Spleen (tissue), 11 donors: Measurements from ENCODE around the gene IFT88. TPM values are rescaled to one million over a fixed set of nuclear protein-coding genes. Genes with fewer than 3 reads are reported as not detected.
"Not testable (repeated sequence)": the region's sequence is repeated elsewhere in the genome, so short reads cannot be mapped to it uniquely, and the experiment has no call there.

Experiments used
- DNase-seq: peaks from one replicate; pipeline ENCODE4 v3.0.0-alpha.2; 2020
- H3K27ac ChIP-seq, 8 donors: fragments of 200-600 bp; sonication (generic) in 7 of 8; 1 replicate in 4 of 8; 2 replicates in 4 of 8; pipeline versions ENCODE4 v1.5.0 to v1.8.0; 2016 to 2021; ENCODE audit warnings: inconsistent platforms in 4 of 8, mild to moderate bottlenecking in 4 of 8, moderate library complexity in 1 of 8
- H3K27me3 ChIP-seq, 7 donors: fragments of 200-600 bp; sonication (generic) in 6 of 7; replicated peaks in 1 of 7; 1 replicate in 4 of 7; 2 replicates in 3 of 7; pipeline versions ENCODE4 v1.5.0 to v1.8.0; 2016 to 2021; ENCODE audit warnings: inconsistent platforms in 3 of 7, mild to moderate bottlenecking in 1 of 7
- H3K36me3 ChIP-seq, 6 donors: fragments of 200-600 bp; sonication (generic) in 5 of 6; 1 replicate in 4 of 6; 2 replicates in 2 of 6; pipeline versions ENCODE4 v1.5.0 to v1.8.0; 2016 to 2021; ENCODE audit warnings: inconsistent platforms in 2 of 6
- H3K4me1 ChIP-seq, 6 donors: fragments of 200-600 bp; sonication (generic) in 5 of 6; 1 replicate in 3 of 6; 2 replicates in 3 of 6; pipeline versions ENCODE4 v1.5.0 to v1.8.0; 2016 to 2021; ENCODE audit warnings: inconsistent platforms in 3 of 6
- H3K4me3 ChIP-seq, 8 donors: fragments of 200-600 bp; sonication (generic) in 7 of 8; 1 replicate in 4 of 8; 2 replicates in 4 of 8; pipeline versions ENCODE4 v1.5.0 to v1.8.0; 2016 to 2021; ENCODE audit warnings: inconsistent platforms in 4 of 8, mild to moderate bottlenecking in 4 of 8, moderate library complexity in 2 of 8
- H3K9me3 ChIP-seq, 8 donors: fragments of 200-600 bp; sonication (generic) in 7 of 8; 1 replicate in 4 of 8; 2 replicates in 4 of 8; pipeline versions ENCODE4 v1.5.0 to v1.8.0; 2016 to 2021; ENCODE audit warnings: inconsistent platforms in 4 of 8
- POLR2A ChIP-seq, 3 donors: fragments of 450-650 bp; IDR thresholded peaks; one replicate each; pipeline ENCODE4 v1.5.1; 2017; ENCODE audit warnings: antibody characterized with exemption in 3 of 3, mild to moderate bottlenecking in 1 of 3
- POLR2AphosphoS5 ChIP-seq, 3 donors: sonication (generic); formaldehyde crosslinking; IDR thresholded peaks; one replicate each; pipeline ENCODE4 v1.5.1; 2017; ENCODE audit warnings: antibody characterized with exemption in 3 of 3
- WGBS, 5 donors: extraction: QIAGEN DNeasy Blood & Tissue Kit in 3 of 5; methylation state at CpG; one replicate each; pipeline versions ENCODE4 v1.1.5 to v1.1.7; 2013 to 2018; 5-methylcytosine and 5-hydroxymethylcytosine counted together
- intact Hi-C: fragments of 100-400 bp; cut with DNase I; formaldehyde crosslinking; loops from one replicate; pipeline ENCODE4 v1.15.0; 2023; ENCODE audit warnings: low total_unique reads
- polyA plus RNA-seq, 3 donors: library from polyadenylated mRNA; stranded (reverse); fragments of 200-250 nt; gene quantifications; one replicate each; pipeline ENCODE4 v1.2.1, GENCODE V29; 2013
- total RNA-seq, 7 donors: library from RNA; depleted of rRNA in 3 of 7; stranded (reverse); fragments of >200 nt in 3 of 7; fragmentation: NEBNext Ultra II Directional in 4 of 7; extraction: Animal tissue kit (Norgen Biotek cat#: 25700) in 4 of 7; gene quantifications; one replicate each; pipeline versions ENCODE4 v1.1.0 to v1.2.1, GENCODE V29; 2016 to 2021
- TF ChIP-seq, protein P1 (sequence below), 11 experiments: fragments of 200-600 bp in 7 of 11; fragments of 450-650 bp in 4 of 11; sonication (generic) in 4 of 11; IDR thresholded peaks in 8 of 11; conservative IDR thresholded peaks in 3 of 11; 1 replicate in 7 of 11; 2 replicates in 4 of 11; pipeline versions ENCODE4 v1.4.0 to v1.8.0; 2016 to 2021; ENCODE audit warnings: antibody characterized with exemption in 11 of 11, inconsistent platforms in 4 of 11, mild to moderate bottlenecking in 1 of 11
- donor health status: healthy with polysubstance abuse.
- donor health status: DM: no; HTN: no; CAD: no; lungs with moderate emphysema.
- donor health status: DM: no; HTN: no; CAD: no.
- donor health status: Bipolar disorder and iron deficiency.
- donor health status: healthy.
- donor health status: DM: no; HTN: no; CAD: no.
- donor health status: DM: yes; HTN: yes; CAD: no.

IFT88 gene
- total and polyA plus RNA-seq, 10 donors = 7.7 to 25.5 (median 13.6) TPM

DNA sequence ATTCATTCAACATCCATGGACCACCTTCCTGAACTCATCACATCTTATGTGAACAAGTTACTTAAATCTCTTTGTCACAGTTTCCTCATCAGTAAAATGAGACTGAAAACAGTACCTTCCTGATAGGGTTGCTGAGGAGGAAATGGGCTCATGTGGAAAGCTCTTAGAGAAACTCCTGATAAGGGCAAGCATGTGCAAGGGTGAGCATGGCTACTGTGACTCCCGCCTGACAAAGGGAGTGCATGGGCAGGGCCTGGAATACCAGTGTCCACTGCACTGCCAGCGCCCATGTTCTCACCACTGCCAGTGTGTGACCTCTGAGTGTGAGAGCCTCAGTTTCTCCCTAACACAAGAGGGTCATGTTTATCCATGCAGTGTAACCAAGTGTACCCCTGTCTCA lies 109.3 kb downstream of the IFT88 start:
- H3K4me1 ChIP-seq = no peaks in the 10 kb centered on the region
- no peaks in the 10 kb centered on the region for H3K27me3 ChIP-seq
- H3K4me3 ChIP-seq = no peak overlapping the region
- H3K27ac ChIP-seq = no peak overlapping the region
- H3K9me3 ChIP-seq = no peaks in the 10 kb centered on the region
- DNase-seq = no peak
- intact Hi-C loops = no loop called here
- WGBS, 5 donors = 83 to 97% (median 93%) methylated on average over 2 of the region's 2 CpGs
- TF ChIP-seq POLR2A (IDR thresholded peaks at IDR 0.05) (no peak), POLR2AphosphoS5 (IDR thresholded peaks at IDR 0.05) (no peak)
- TF ChIP-seq, protein P1, sequence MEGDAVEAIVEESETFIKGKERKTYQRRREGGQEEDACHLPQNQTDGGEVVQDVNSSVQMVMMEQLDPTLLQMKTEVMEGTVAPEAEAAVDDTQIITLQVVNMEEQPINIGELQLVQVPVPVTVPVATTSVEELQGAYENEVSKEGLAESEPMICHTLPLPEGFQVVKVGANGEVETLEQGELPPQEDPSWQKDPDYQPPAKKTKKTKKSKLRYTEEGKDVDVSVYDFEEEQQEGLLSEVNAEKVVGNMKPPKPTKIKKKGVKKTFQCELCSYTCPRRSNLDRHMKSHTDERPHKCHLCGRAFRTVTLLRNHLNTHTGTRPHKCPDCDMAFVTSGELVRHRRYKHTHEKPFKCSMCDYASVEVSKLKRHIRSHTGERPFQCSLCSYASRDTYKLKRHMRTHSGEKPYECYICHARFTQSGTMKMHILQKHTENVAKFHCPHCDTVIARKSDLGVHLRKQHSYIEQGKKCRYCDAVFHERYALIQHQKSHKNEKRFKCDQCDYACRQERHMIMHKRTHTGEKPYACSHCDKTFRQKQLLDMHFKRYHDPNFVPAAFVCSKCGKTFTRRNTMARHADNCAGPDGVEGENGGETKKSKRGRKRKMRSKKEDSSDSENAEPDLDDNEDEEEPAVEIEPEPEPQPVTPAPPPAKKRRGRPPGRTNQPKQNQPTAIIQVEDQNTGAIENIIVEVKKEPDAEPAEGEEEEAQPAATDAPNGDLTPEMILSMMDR (IDR thresholded peaks at IDR 0.05 in 8 of 11, conservative IDR thresholded peaks at IDR 0.05 in 3 of 11) = no peak
- peaks cover 0 to 52% (median 0%) of the 10 kb centered on the region in 6 donors for H3K36me3 ChIP-seq

DNA sequence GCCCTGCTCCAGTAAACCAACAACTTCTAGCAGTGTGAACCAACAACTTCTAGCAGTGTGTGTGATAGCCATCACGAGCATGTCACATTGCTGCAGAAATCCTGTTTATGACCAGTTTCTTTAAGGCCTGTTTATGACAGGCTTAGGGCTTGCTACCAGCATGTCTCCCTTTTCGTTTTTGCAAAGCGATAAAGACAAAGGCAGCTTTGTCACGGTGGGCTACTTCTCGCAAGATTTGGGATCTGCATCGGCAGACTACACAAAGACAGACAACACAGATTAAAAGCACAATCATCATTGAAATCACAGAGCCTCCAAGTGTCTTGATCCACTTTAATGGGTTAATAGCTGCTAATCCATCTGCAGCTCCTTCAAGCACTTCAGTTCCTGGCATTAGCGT lies 111.6 kb downstream of the IFT88 start:
- H3K9me3 ChIP-seq, H3K4me3 ChIP-seq, intact Hi-C loops, H3K27me3 ChIP-seq, H3K27ac ChIP-seq, DNase-seq, H3K4me1 ChIP-seq: not testable (repeated sequence)
- peaks cover 0 to 30% (median 0%) of the 10 kb centered on the region in 6 donors for H3K36me3 ChIP-seq
- 79 to 88% (median 83%) methylated on average over 7 of the region's 7 CpGs for WGBS, 5 donors

DNA sequence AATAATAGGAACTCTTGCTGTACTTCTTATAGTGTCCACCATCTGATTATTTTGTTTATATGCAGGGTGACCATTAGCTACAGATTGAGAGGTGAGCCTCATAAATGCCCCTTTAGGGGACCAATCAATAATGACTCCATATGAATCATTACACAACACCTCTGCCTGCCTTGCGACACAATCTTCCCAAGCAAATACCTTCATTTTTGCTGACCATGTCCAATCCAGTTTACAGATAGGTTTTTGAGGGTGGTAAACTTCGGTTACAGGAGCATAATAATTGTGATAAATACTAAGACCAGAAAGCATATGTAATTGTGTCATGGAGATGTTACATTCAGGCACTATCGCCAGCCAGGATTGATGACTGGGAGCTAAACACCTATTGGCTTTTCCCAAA lies 112.9 kb downstream of the IFT88 start:
- Histone ChIP-seq H3K9me3 (no peaks in the 10 kb centered on the region), H3K27me3 (no peaks in the 10 kb centered on the region), H3K27ac (no peak overlapping the region), H3K36me3 (peaks cover 0 to 25% (median 0%) of the 10 kb centered on the region in 6 donors), H3K4me3 (no peak overlapping the region), H3K4me1 (no peaks in the 10 kb centered on the region)
- intact Hi-C loops = no loop called here
- WGBS, 5 donors = 73 to 99% (median 84%) methylated on average over 3 of the region's 3 CpGs
- DNase-seq = no peak
- TF ChIP-seq POLR2AphosphoS5 (IDR thresholded peaks at IDR 0.05) = no peak
- TF ChIP-seq, protein P1 (IDR thresholded peaks at IDR 0.05 in 8 of 11, conservative IDR thresholded peaks at IDR 0.05 in 3 of 11) = no peak
- no peak for TF ChIP-seq POLR2A (IDR thresholded peaks at IDR 0.05)

DNA sequence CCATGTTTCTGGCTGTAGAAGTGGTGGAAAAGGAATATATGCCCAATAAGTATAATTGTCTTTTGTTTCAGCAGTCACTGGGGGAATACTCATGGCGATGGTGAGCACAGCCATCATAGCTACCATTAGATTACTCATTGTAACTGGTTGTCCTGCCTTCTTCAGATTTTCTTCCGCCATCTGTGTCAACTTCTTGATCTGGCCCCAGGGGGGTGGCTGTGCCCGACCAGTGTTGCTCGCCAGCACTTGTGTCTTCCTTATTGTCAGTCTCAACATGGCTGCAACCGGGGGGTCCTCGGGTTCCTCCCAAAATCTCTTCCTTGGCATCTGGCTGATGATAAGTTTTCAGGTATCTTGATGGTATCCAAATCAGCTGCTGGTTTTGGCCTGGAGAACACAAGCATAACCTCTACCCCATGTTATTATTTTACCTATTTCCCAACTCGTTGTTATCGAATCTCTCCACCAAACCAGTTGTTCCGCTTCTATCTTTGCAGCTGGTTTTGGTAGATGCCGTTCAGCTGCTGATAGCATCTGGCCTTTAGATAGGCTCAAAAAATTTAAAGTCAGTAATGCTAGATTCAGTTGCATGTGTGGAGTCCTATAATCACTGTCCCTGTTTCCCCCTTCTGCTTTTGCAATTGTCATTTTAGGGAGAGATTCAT lies 113.6 kb downstream of the IFT88 start:
- 94 to 98% (median 97%) methylated on average over 10 of the region's 10 CpGs for WGBS, 5 donors
- H3K36me3 ChIP-seq = peaks cover 0 to 18% (median 2%) of the 10 kb centered on the region in 6 donors
- TF ChIP-seq POLR2A (IDR thresholded peaks at IDR 0.05) (no peak), POLR2AphosphoS5 (IDR thresholded peaks at IDR 0.05) (no peak)
- TF ChIP-seq, protein P1 (IDR thresholded peaks at IDR 0.05 in 8 of 11, conservative IDR thresholded peaks at IDR 0.05 in 3 of 11) = no peak
- no peaks in the 10 kb centered on the region for H3K27me3 ChIP-seq
- no peak for DNase-seq
- H3K9me3 ChIP-seq = no peaks in the 10 kb centered on the region
- intact Hi-C loops = no loop called here
- H3K4me1 ChIP-seq = no peaks in the 10 kb centered on the region
- no peak overlapping the region for H3K4me3 ChIP-seq
- H3K27ac ChIP-seq = no peak overlapping the region

DNA sequence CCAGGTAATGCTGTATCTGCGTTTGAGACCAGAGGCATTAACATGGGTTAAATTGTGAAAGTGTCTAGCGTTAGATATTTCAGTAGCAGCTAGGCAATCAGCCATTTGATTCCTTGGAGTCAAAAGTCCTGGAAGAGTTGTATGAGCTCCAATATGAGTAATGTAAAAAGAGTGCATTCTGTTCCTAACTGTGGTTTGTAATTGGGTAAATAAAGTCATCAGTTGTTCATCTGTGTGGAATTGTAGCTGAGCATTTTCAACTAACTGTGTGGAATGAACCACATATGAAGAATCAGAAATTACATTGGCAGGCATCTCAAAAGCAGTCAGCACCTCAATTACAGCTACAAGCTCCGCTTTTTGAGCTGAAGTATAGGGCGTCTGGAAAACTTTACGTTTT lies 114.5 kb downstream of the IFT88 start:
- H3K36me3 ChIP-seq, H3K4me1 ChIP-seq, H3K4me3 ChIP-seq, intact Hi-C loops, H3K27me3 ChIP-seq, DNase-seq, H3K27ac ChIP-seq, H3K9me3 ChIP-seq: not testable (repeated sequence)
- WGBS, 5 donors = 82 to 97% (median 94%) methylated on average over 5 of the region's 5 CpGs
